ENCODE data around the gene SERPINA7.
"Not testable (repeated sequence)": the region's sequence is repeated elsewhere in the genome, so short reads cannot be mapped to it uniquely, and the experiment has no call there.

The SERPINA7 gene

DNA sequence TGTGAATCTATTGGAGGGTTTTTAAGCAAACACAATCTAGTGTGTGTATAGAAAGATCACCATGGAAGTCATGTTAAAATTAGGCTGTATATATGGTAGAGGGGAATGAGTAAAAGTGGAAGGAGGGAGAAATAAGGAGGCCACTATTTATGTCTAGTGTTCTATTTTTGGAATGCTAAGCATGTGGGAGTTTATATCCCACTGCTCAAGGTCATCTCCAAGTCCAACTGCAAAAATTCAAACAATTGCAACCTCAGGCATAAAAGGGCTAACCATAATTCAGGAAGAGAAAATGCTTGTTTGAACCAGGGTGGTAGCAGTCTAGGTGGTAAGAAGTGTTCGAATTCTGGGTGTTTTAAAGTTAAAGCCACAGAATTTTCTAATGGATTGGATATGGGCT lies 39.2 kb downstream of the SERPINA7 start:
- Mint-ChIP-seq H3K27me3 (no peaks in the 10 kb centered on the region), H3K4me3 (no peak overlapping the region), H3K4me1 (no peaks in the 10 kb centered on the region), H3K36me3 (no peaks in the 10 kb centered on the region), H3K9me3 (no peaks in the 10 kb centered on the region), H3K27ac (no peak overlapping the region)

DNA sequence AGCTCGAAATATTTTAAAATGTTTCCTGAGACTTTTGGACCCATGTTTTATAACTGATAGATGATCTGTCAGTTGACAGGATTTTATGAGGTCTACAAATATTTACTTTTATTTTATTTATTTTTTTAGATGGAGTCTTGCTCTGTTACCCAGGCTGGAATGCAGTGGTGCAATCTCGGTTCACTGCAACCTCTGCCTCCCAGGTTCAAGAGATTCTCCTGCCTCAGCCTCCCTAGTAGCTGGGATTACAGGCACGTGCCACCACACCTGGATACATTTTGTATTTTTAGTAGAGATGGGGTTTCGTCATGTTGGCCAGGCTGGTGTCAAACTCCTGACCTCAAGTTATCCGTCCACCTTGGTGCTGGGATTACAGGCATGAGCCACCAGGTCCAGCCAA lies 50.0 kb downstream of the SERPINA7 start:
- H3K36me3 Mint-ChIP-seq, H3K4me3 Mint-ChIP-seq, H3K9me3 Mint-ChIP-seq, H3K4me1 Mint-ChIP-seq, H3K27ac Mint-ChIP-seq, H3K27me3 Mint-ChIP-seq: not testable (repeated sequence)
